K562 (cell line): ENCODE results near the gene MMP28. TPM values are rescaled to one million over a fixed set of nuclear protein-coding genes. Genes with fewer than 3 reads are reported as not detected.

Source experiments
- ATAC-seq: fragments of 200-7000 bp; cut with Tn5 transposase; 3 replicates; pipeline ENCODE4 v1.9.1; 2020; ENCODE audit warnings: moderate library complexity
- BruUV-seq: library from RNA; stranded (reverse); fragments of 400-500 nt; replicated peaks from 2 replicates; lab custom pipeline; 2021; lab: Mats Ljungman, UMichigan
- CTCF ChIA-PET: fragments of 300-600 bp; formaldehyde crosslinking; extraction: SDS; loops from one replicate; lab custom pipeline; 2021; ENCODE audit warnings: low intra/inter-chr PET ratio; lab: Yijun Ruan, JAX
- POLR2A ChIA-PET: fragments of 300-600, 350-650 bp; sonication (Branson Sonifier 250); formaldehyde crosslinking; extraction: SDS; loops from one replicate; lab custom pipeline; 2021; ENCODE audit warnings: antibody characterized with exemption, inconsistent platforms; lab: Yijun Ruan, JAX
- DNase-seq, 4 experiments: peaks; one replicate each; pipeline versions ENCODE4 v3.0.0 to v3.0.0-alpha.2; 2011 to 2018; ENCODE audit warnings: low spot score in 3 of 4, mixed read lengths in 3 of 4; ENCODE audit errors: extremely low read depth in 1 of 4
- FAIRE-seq: peaks from 2 replicates; lab custom pipeline; 2011; peaks lifted over from hg19 to GRCh38; lab: Jason Lieb, UNC
- H2AFZ ChIP-seq: 2 replicates; pipeline ENCODE4 v1.6.0; 2011; ENCODE audit warnings: low read depth, low read length, control low read depth, inconsistent platforms
- H3K27ac ChIP-seq: fragments of 200-600 bp; 3 replicates; pipeline ENCODE4 v1.8.0; 2011; ENCODE audit warnings: low read depth, mild to moderate bottlenecking, control low read depth, inconsistent platforms, low read length, moderate library complexity, mixed read lengths; ENCODE audit errors: extremely low read depth
- H3K27me3 ChIP-seq, 2 experiments: fragments of 300-600 bp in 1 of 2; 2 replicates in 1 of 2; 3 replicates in 1 of 2; pipeline versions ENCODE4 v1.6.0 to v1.8.0; 2011; ENCODE audit warnings: inconsistent platforms in 2 of 2, low read length in 2 of 2, mild to moderate bottlenecking in 1 of 2, mixed read lengths in 1 of 2, moderate library complexity in 1 of 2; ENCODE audit not compliant: control insufficient read depth in 2 of 2, insufficient read depth in 2 of 2
- H3K36me3 ChIP-seq: fragments of 300-600 bp; 3 replicates; pipeline ENCODE4 v1.8.0; 2011; ENCODE audit warnings: mild to moderate bottlenecking, low read length, inconsistent platforms; ENCODE audit not compliant: control insufficient read depth, insufficient read depth
- H3K4me1 ChIP-seq, 2 experiments: fragments of 200-600 bp in 1 of 2; replicated peaks in 1 of 2; 2 replicates in 1 of 2; 3 replicates in 1 of 2; pipeline versions ENCODE4 v1.5.1 to v1.8.0; 2011; ENCODE audit warnings: inconsistent platforms in 2 of 2, low read length in 2 of 2, mild to moderate bottlenecking in 1 of 2, mixed read lengths in 1 of 2, moderate library complexity in 1 of 2; ENCODE audit not compliant: control insufficient read depth in 2 of 2, insufficient read depth in 2 of 2
- H3K4me2 ChIP-seq: 2 replicates; pipeline ENCODE4 v1.6.1; 2011; ENCODE audit warnings: low read length, control low read depth, inconsistent platforms, mixed read lengths; ENCODE audit not compliant: insufficient read depth
- H3K4me3 ChIP-seq: fragments of 200-600 bp; sonication (generic), shearing (Covaris generic); 2 replicates; pipeline ENCODE4 v1.5.1; 2016; ENCODE audit warnings: control low read depth, inconsistent platforms
- H3K79me2 ChIP-seq: fragments of 200-600 bp; 3 replicates; pipeline ENCODE4 v1.8.0; 2011; ENCODE audit warnings: low read length, inconsistent platforms; ENCODE audit not compliant: control insufficient read depth, insufficient read depth
- H3K9ac ChIP-seq, 2 experiments: 2 replicates each; pipeline versions ENCODE4 v1.6.0 to v1.6.1; 2011; ENCODE audit warnings: low read depth in 2 of 2, low read length in 2 of 2, control low read depth in 1 of 2, inconsistent platforms in 1 of 2, mild to moderate bottlenecking in 1 of 2, mixed read lengths in 1 of 2; ENCODE audit not compliant: insufficient read depth in 1 of 2
- H3K9me1 ChIP-seq: one replicate; pipeline ENCODE4 v1.6.0; 2011; ENCODE audit warnings: inconsistent platforms, mild to moderate bottlenecking, low read length, moderate library complexity; ENCODE audit not compliant: control insufficient read depth, insufficient read depth
- H3K9me3 ChIP-seq: replicated peaks from 2 replicates; pipeline ENCODE4 v1.5.1; 2011; ENCODE audit warnings: low read depth, low read length, inconsistent platforms; ENCODE audit not compliant: control insufficient read depth, insufficient read depth
- H4K20me1 ChIP-seq: replicated peaks from 2 replicates; pipeline ENCODE4 v1.6.1; 2011; ENCODE audit warnings: low read length, inconsistent platforms, mixed read lengths; ENCODE audit not compliant: control insufficient read depth, insufficient read depth
- ZNF398 ChIP-seq: fragments of 250-450 bp; sonication (Bioruptor Pico); IDR thresholded peaks from 2 replicates; pipeline ENCODE4 v1.8.0; 2021; ENCODE audit warnings: moderate library complexity, mild to moderate bottlenecking, inconsistent platforms
- ZNF717 ChIP-seq: fragments of 250-450 bp; sonication (Bioruptor Pico); IDR thresholded peaks from 2 replicates; pipeline ENCODE4 v1.5.0; 2021
- WGBS: fragments of 100-300 bp; shearing (Covaris generic); methylation state at CpG from one replicate; pipeline ENCODE4 v1.1.6; 2016; ENCODE audit warnings: low coverage, mixed read lengths; ENCODE audit not compliant: insufficient coverage; ENCODE audit errors: missing lambda C conversion rate; 5-methylcytosine and 5-hydroxymethylcytosine counted together
- in situ Hi-C: fragments of 300-500 bp; cut with MboI; formaldehyde crosslinking; loops from 4 replicates; pipeline ENCODE4 v1.15.0; 2018; ENCODE audit warnings: inconsistent platforms, mixed read lengths
- intact Hi-C: fragments of 100-400 bp; cut with micrococcal nuclease; formaldehyde crosslinking; loops from 2 replicates; pipeline ENCODE4 v1.14.2; 2022
- polyA plus RNA-seq, 8 experiments: library from polyadenylated mRNA; depleted of rRNA in 4 of 8; stranded (reverse) in 5 of 8; unstranded in 3 of 8; fragments of >200 nt; fragmentation: Nextera tagmentation in 2 of 8; fragmentation: Illumina TruSeq in 1 of 8; extraction: Ambion mirVana in 2 of 8; extraction: Trizol in 1 of 8; gene quantifications; 2 replicates each; pipeline versions ENCODE4 v1.2.1 to v1.2.3, GENCODE V29; 2011 to 2014; ENCODE audit warnings: inconsistent platforms in 1 of 8, missing spikeins in 1 of 8
- total RNA-seq, 7 experiments: library from RNA; depleted of rRNA in 6 of 7; stranded (reverse); fragments of >200 nt in 6 of 7; fragmentation: Illumina TruSeq in 2 of 7; extraction: Trizol in 2 of 7; gene quantifications; 2 replicates each; pipeline versions ENCODE4 v1.2.1 to v1.2.3, GENCODE V29; 2011 to 2021; ENCODE audit warnings: low replicate concordance in 1 of 7

The MMP28 gene
- total and polyA plus RNA-seq, 9 of the 15 experiments (the other 6 are each of a cell fraction or from before 2014, with no cell fraction given): not detected

- no peak for FAIRE-seq
- WGBS: 3% methylated on average over 7 of the region's 7 CpGs
- no peak overlapping the region for H2AFZ ChIP-seq
- no TSS peak for BruUV-seq
- intact Hi-C loops (no loop called here), in situ Hi-C loops (loop anchor here (10.0 to 25.0 kb wide), 2 partner anchors 595 to 1303 kb away; partner anchors contain the start of genes NLE1 and UNC45B)
- peaks cover 8% of the 10 kb centered on the region; the same call in 1 of the 2 replicates for H4K20me1 ChIP-seq
- no peak overlapping the region for H3K9ac ChIP-seq
- H3K9me1 ChIP-seq: peaks cover 4% of the 10 kb centered on the region
- POLR2A ChIA-PET: interaction anchor here (1.0 kb wide), 1 partner anchor 12 kb away, joined by 3 read pairs; no protein-coding TSS in a partner anchor
- no peaks in the 10 kb centered on the region for H3K79me2 ChIP-seq
- no peak for TF ChIP-seq ZNF717
- TF ChIP-seq ZNF398 (CRISPR knock-in tag): no peak
- no peak for ATAC-seq
- H3K9me3 ChIP-seq: no peaks in the 10 kb centered on the region
- H3K4me3 ChIP-seq: no peak overlapping the region
- no peaks in the 10 kb centered on the region for H3K36me3 ChIP-seq
- no peak for DNase-seq
- H3K27ac ChIP-seq: no peak overlapping the region
- no peak overlapping the region for H3K4me2 ChIP-seq
- CTCF ChIA-PET: no interaction called here
- peaks cover 0 to 12% of the 10 kb centered on the region in 2 experiments; a peak in 2 of 5 replicates for H3K4me1 ChIP-seq
- peaks cover 26 to 69% of the 10 kb centered on the region in 2 experiments for H3K27me3 ChIP-seq
Measured at GRCh38 chr17:35740216-35740615, 55.2 kb downstream of the MMP28 start.
